ENCODE measurements around the gene CRIP2.

DNA sequence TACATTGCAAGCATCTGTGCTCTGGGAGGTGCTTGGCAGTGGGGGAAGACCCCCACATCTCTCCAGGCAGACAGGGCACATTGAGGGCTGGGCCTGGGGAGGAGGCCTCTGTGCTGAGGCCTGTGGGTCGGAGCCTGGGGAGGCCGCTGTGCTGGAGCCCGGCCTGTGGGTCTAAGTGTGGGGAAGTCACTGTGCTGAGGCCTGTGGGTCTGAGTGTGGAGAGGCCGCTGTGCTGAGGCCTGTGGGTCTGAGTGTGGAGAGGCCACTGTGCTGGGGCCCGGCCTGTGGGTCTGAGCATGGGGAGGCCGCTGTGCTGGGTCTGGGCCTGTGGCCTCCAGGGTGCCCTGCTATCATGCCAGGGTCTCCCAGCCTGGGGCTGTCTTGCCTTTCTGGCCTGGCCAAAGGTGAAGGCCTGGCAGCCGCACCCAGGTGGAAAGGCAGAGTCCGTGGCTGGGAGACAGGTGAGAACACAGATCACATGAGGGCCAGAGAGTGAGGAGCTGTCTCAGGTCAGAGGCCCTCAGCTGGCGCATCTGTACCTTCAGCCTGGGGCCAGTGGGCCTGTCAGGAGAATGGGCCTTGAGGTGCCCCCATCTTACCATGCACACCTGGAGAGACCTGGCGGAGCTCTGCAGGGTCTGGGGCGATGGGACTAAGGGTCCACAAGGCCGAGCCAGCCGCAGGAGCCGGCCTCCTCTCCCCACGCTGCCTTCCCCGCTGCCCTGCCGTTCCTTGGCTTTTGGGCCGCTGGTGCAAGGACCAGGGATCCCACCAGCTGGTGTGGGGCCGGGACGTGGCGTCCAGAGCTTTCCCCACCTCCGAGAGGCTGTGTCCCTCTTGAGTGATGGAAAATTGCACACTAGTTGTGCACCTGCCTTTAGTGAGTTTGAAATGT, 18.6 kb upstream of the CRIP2 start:
- TF ChIP-seq, protein P1, sequence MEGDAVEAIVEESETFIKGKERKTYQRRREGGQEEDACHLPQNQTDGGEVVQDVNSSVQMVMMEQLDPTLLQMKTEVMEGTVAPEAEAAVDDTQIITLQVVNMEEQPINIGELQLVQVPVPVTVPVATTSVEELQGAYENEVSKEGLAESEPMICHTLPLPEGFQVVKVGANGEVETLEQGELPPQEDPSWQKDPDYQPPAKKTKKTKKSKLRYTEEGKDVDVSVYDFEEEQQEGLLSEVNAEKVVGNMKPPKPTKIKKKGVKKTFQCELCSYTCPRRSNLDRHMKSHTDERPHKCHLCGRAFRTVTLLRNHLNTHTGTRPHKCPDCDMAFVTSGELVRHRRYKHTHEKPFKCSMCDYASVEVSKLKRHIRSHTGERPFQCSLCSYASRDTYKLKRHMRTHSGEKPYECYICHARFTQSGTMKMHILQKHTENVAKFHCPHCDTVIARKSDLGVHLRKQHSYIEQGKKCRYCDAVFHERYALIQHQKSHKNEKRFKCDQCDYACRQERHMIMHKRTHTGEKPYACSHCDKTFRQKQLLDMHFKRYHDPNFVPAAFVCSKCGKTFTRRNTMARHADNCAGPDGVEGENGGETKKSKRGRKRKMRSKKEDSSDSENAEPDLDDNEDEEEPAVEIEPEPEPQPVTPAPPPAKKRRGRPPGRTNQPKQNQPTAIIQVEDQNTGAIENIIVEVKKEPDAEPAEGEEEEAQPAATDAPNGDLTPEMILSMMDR (IDR thresholded peaks at IDR 0.05) = no peak
- no peak for TF ChIP-seq POLR2A (IDR thresholded peaks at IDR 0.05)
